ENCODE measurements around the gene TRPM4. TPM values are rescaled to one million over a fixed set of nuclear protein-coding genes. Genes with fewer than 3 reads are reported as not detected.
A peak's percentile ranks its signal among the peaks of the same experiment; 100 is the strongest.
"Not testable (repeated sequence)": the region's sequence is repeated elsewhere in the genome, so short reads cannot be mapped to it uniquely, and the experiment has no call there.

Gene TRPM4
- total RNA-seq, 1 donor from 2014 or later: 31.5 TPM

- intact Hi-C loops (cut with micrococcal nuclease): no loop called here
- no peak for TF ChIP-seq CTCF (IDR thresholded peaks at IDR 0.05; ENCODE audit: borderline replicate concordance)
Measured at GRCh38 chr19:49216071-49216470, 58.5 kb downstream of the TRPM4 start.

DNA sequence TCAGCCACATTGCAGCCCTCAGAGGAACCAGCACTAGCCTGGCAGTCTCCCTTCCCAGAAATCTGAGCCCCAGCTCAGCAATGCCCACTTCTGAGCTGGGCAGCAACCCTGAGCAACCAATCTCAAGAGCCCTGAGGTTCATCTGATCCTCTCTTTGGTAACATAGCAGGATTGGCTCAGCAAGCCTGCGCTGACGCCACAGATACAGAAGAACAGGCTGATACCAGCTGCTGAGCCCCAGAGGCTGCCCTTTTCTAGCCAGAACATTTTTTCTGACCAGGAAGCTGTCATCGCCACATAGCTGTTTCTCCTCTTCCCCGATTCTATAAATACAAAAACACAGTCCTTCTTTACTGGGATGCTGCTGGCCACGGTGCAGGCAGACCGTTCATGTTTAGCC is 59.8 kb downstream of the TRPM4 start:
- TF ChIP-seq CTCF (IDR thresholded peaks at IDR 0.05; ENCODE audit: borderline replicate concordance): no peak
- no peak overlapping the region for H3K4me3 ChIP-seq

More at GRCh38 chr19:49216071-49216470, 58.5 kb downstream of the TRPM4 start:
- Histone ChIP-seq H3K9me3 (replicated peaks) (no peaks in the 10 kb centered on the region), H3K4me3 (no peak overlapping the region), H3K27me3 (ENCODE audit: low read depth) (no peaks in the 10 kb centered on the region), H3K27ac (replicated peaks) (no peak overlapping the region), H3K36me3 (peaks cover 21% of the 10 kb centered on the region), H3K4me1 (peaks cover 8% of the 10 kb centered on the region)
- DNase-seq: no peak

GRCh38 chr19:49222011-49222410 is 64.4 kb downstream of the TRPM4 start:
- Histone ChIP-seq H3K4me1 (peaks cover 6% of the 10 kb centered on the region), H3K9me3 (replicated peaks) (no peaks in the 10 kb centered on the region), H3K36me3 (no peaks in the 10 kb centered on the region), H3K27ac (replicated peaks) (no peak overlapping the region), H3K27me3 (ENCODE audit: low read depth) (no peaks in the 10 kb centered on the region), H3K4me3 (no peak overlapping the region)
- TF ChIP-seq CTCF (IDR thresholded peaks at IDR 0.05; ENCODE audit: borderline replicate concordance): no peak
- no peak for DNase-seq
- intact Hi-C loops (cut with micrococcal nuclease): no loop called here

More for the DNA sequence above, 59.8 kb downstream of the TRPM4 start:
- peaks cover 9% of the 10 kb centered on the region for H3K36me3 ChIP-seq
- no peaks in the 10 kb centered on the region for H3K4me1 ChIP-seq
- intact Hi-C loops (cut with micrococcal nuclease): no loop called here
- H3K9me3 ChIP-seq (replicated peaks): no peaks in the 10 kb centered on the region
- peak; percentile 52 for DNase-seq
- H3K27me3 ChIP-seq (ENCODE audit: low read depth): no peaks in the 10 kb centered on the region
- peak overlapping the region; percentile 75 for H3K27ac ChIP-seq (replicated peaks)

DNA sequence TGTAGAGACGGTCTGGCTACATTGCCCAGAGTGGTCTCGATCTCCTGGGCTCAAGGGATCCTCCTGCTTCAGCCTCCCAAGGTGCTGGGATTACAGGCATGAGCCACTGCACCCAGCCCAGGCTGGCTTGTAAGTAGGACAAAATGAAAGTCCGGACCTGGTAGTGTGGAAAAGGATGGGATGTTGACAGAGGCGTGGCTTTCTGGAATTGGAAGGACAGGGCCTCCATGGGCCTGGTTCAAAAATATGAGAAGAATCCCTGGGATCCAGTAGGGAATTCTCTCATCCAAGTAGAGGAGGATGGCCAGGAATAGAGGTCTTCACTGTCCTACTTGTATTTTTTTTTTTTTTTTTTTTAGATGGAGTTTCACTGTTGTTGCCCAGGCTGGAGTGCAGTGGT is 64.9 kb downstream of the TRPM4 start:
- Histone ChIP-seq H3K9me3 (replicated peaks) (no peaks in the 10 kb centered on the region), H3K4me1 (peaks cover 6% of the 10 kb centered on the region), H3K4me3 (no peak overlapping the region), H3K36me3 (no peaks in the 10 kb centered on the region), H3K27me3 (ENCODE audit: low read depth) (no peaks in the 10 kb centered on the region), H3K27ac (replicated peaks) (no peak overlapping the region)
- intact Hi-C loops (cut with micrococcal nuclease): no loop called here
- TF ChIP-seq CTCF (IDR thresholded peaks at IDR 0.05; ENCODE audit: borderline replicate concordance): no peak
- DNase-seq: no peak

DNA sequence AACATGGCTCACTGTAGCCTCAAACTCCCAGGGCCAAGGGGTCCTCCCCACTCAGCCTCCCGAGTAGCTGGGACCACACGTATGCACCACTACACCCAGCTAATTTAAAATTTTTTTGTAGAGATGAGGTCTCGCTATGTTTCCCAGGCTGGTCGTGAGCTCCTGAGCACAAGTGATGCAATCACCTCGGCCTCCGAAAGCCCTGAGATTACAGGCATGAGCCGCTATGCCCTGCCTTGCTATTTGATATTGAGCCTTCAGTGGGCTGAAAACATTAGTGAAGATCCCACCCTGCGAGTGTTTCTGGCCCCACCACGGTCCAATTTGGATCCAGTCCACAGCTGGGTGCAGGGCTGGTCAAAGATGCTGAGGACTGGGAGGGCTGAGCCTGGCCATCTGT is 65.9 kb downstream of the TRPM4 start:
- no peaks in the 10 kb centered on the region for H3K27me3 ChIP-seq (ENCODE audit: low read depth)
- H3K36me3 ChIP-seq: no peaks in the 10 kb centered on the region
- no peak for TF ChIP-seq CTCF (IDR thresholded peaks at IDR 0.05; ENCODE audit: borderline replicate concordance)
- H3K4me1 ChIP-seq: peaks cover 6% of the 10 kb centered on the region
- H3K9me3 ChIP-seq (replicated peaks): no peaks in the 10 kb centered on the region
- intact Hi-C loops (cut with micrococcal nuclease): no loop called here
- H3K27ac ChIP-seq (replicated peaks): no peak overlapping the region
- DNase-seq: no peak
- H3K4me3 ChIP-seq: no peak overlapping the region

- H3K27me3 ChIP-seq (ENCODE audit: low read depth); H3K9me3 ChIP-seq (replicated peaks); intact Hi-C loops (cut with micrococcal nuclease); H3K4me3 ChIP-seq; DNase-seq; H3K27ac ChIP-seq (replicated peaks); H3K36me3 ChIP-seq; H3K4me1 ChIP-seq: not testable (repeated sequence)
Measured at GRCh38 chr19:49224441-49224840, 66.8 kb downstream of the TRPM4 start.

Measured in left ventricle myocardium inferior (tissue), 1 donor.